ENCODE measurements around the gene KCTD3. TPM values are rescaled to one million over a fixed set of nuclear protein-coding genes. Genes with fewer than 3 reads are reported as not detected.

The KCTD3 gene
- total RNA-seq, 4 donors from 2014 or later: 41.8 to 84.5 (median 49.1) TPM

DNA sequence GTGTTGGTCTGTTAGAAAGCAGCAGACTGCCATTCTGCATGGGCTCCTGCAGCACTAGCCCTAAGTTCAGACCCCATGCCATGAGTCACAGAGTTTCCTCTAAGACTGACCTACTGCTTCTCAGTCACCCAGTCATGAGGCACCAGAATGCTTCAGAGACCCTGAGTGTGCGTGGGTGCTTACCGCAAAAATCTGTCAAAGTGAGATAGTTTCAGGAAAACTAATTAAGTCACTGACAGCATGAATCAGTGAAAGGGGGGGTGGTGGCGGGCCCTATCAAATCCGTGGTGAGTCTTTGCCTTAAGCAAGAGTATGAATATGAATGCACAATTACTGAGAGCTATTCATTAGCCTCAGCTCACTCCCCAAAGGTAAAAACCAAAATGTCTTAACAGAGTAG is 98.1 kb downstream of the KCTD3 start:
- TF ChIP-seq, protein P1, sequence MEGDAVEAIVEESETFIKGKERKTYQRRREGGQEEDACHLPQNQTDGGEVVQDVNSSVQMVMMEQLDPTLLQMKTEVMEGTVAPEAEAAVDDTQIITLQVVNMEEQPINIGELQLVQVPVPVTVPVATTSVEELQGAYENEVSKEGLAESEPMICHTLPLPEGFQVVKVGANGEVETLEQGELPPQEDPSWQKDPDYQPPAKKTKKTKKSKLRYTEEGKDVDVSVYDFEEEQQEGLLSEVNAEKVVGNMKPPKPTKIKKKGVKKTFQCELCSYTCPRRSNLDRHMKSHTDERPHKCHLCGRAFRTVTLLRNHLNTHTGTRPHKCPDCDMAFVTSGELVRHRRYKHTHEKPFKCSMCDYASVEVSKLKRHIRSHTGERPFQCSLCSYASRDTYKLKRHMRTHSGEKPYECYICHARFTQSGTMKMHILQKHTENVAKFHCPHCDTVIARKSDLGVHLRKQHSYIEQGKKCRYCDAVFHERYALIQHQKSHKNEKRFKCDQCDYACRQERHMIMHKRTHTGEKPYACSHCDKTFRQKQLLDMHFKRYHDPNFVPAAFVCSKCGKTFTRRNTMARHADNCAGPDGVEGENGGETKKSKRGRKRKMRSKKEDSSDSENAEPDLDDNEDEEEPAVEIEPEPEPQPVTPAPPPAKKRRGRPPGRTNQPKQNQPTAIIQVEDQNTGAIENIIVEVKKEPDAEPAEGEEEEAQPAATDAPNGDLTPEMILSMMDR (IDR thresholded peaks at IDR 0.05): no peak
- DNase-seq (ENCODE audit: low spot score) (no peak), ATAC-seq (ENCODE audit: low FRiP score) (no peak)

DNA sequence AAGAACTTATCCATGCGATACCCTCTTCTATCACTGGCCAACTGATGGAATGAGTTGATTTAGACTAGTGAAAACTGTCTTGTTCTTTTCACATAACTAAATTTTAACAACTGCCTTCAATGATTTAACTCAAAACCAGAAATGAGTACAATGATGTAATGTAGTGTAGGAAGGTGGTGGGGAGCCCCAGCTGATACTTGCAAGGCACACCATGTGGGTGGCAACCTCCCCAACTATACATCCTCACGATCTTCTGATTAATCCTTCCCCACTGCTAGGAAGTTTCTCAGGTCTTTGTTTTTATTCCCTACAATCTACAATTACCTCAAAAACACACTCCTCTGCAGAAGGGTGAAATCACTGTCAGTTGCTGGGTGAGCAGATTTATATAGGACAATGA is 100.7 kb downstream of the KCTD3 start:
- no peak for ATAC-seq (ENCODE audit: low FRiP score)
- no peak for DNase-seq (ENCODE audit: low spot score)
- TF ChIP-seq, protein P1 (IDR thresholded peaks at IDR 0.05): no peak

DNA sequence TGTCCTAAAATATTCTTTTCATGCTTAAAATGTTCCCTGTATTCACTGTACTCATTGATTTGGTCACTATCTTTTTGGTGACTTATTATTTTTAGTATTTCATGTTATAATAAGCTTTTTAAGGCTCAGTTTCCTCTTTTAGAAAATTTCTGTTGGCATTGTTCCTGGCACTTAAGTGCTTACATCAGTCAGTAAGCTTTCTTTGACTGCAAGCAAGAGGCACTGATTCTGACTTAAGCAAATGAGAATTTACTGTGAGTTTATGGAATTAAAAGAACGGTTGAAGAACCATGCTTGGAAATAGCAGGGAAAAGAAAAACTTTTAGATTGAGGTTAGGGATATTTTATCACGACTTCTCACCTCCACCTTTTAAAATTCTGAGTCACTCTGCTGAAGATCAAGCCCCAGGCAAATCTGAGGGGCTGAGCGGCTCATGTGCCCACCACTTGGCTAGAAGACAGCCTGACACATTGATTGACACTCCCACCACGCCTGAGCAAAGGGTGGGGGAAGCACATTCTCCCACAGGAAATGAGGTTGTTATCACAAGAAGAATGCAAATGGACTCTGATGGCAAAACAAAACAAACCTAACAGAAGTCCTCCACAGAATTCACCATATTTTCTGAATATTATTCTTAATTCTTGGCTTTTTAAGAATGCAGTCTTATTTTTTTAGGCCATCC is 102.8 kb downstream of the KCTD3 start:
- TF ChIP-seq, protein P1 (IDR thresholded peaks at IDR 0.05): no peak
- ATAC-seq (ENCODE audit: low FRiP score): no peak

More for the DNA sequence above, 102.8 kb downstream of the KCTD3 start:
- no peak for DNase-seq (ENCODE audit: low spot score)

Small RNAs within 50 kb of the gene (small RNA-seq; reads per million reads assigned to genes)
- not detected for gene RF00108
